Measurements from ENCODE around the gene UBE2H. TPM values are rescaled to one million over a fixed set of nuclear protein-coding genes. Genes with fewer than 3 reads are reported as not detected.
A peak's percentile ranks its signal among the peaks of the same experiment; 100 is the strongest.
"Not testable (repeated sequence)": the region's sequence is repeated elsewhere in the genome, so short reads cannot be mapped to it uniquely, and the experiment has no call there.

Gene UBE2H
- 79.9 TPM for total RNA-seq

DNA sequence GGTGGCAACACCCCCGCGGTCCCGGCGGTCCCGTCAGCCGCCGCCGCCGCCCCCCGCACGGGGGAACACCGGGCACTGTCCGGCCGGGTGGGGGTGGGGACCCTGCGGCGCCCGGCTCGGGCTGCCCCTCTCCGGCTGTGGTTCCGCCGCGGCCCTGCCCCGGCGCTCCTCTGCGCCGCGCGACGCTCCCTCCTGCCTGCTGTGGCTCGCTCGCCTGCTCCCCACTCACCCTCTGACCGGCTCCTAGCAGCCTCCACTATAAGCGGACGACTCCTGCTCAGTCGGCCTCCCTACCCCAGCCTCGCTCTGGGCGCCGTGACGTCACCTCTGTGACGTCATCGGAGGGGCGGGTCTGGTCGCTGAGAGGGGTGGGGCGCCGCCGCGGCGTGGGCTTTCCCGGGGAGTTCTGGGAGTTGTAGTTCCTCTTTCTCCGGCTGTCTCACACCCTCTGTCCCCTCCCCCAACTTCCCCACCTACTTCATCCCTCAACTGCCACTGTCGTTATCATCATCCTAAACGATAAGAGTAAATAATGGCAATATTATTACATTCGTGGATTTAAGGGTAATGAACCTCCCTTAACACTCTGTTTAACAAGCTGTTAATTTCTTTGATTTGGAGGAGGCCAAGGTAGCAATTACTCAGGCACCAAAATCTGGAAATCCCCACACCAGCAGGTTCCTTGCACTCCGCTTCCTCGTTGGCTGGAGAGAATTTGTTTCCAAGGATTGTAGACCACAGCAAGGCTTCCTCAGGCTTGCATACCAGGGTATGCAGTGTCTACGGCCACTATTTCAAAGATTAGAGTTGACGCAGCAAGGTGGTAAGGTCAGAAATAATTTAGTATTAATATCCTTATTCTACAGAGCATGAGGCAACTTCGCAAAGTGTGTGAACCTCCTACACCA is at the start of gene UBE2H:
Gene UBE2H, minus strand, starts transcription at position 308 of the 908 bp plus-strand sequence. CDS start 405 bp downstream, outside the sequence.
- peak; percentile 92 for DNase-seq (ENCODE audit: low spot score)

DNA sequence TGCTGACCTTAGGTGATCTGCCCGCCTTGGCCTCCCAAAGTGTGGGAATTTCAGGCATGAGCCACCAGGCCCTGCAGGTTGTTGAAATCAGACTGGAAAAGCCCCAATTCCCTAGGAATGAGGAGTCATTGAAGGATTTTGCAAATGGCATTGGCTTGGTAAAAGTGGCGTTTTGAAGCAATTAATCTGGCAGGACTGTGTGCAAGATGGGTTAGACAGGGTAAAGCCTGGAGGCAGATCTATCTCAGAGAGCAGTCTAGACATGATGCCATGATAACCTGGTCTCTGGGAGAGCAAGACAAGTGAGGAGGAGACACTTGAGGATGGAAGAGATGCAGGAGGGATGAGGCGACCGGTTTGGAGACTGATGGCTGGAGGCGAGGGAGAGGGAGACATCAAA is 45.7 kb upstream of the UBE2H start:
- no peak for DNase-seq (ENCODE audit: low spot score)

DNA sequence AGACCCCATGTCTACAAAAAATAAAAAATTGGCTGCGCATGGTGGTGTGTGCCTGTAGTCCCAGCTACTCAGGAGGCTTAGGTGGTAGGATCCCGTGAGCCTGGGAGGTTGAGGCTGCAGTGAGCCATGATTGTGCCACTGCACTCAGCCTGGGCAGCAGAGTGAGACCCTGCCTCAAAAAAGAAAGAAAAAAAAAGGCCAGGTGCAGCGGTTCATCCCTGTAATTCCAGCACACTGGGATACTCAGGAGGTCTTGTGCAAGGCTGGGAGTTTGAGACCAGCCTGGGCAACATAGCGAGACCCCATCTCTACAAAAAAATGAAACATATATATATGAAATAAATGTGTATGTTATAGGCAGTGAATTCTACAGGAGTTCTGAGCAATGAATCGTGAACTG is 44.5 kb upstream of the UBE2H start:
- DNase-seq (ENCODE audit: low spot score): no peak

DNA sequence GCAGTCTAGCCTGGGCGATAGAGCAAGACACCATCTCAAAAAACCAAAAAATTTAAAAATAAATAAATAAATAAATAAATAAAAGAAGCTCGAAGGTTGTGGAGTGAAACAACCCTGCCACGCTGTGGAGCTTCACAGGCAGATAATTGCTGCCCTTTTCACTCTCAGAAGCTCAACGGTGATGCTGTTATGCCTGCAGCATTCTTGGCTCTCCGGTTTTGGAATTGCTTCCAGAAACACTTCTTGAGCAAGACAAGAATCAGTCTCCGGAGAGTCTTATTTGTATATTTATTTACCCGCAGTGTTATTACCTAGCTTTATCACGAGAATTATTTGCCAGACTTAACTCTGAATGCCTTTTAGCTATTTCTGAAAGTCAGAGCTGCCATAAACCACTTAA is 40.5 kb upstream of the UBE2H start:
- no peak for DNase-seq (ENCODE audit: low spot score)

GRCh38 chr7:129990403-129991192 is 37.8 kb upstream of the UBE2H start:
- DNase-seq (ENCODE audit: low spot score): no peak

DNA sequence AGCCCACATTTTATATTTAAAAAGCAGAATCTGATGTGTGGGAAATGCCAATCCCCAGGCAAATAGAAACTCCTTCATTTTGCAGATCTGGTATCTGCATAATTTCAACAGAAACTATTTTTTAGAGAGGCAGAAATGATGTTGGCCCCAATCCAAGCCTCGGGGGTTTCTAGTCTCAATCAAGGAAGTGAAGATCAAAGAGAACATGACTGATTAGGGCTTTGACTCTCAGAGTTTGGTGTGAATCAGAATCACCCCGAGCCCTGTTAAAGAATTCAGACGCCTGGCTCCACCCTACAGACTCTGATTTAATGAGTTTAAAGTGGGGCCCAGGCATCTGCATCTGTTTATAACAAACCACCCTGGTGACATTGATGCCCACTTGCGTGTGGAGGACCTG is 36.7 kb upstream of the UBE2H start:
- DNase-seq (ENCODE audit: low spot score): no peak

GRCh38 chr7:129986600-129986999 is 33.8 kb upstream of the UBE2H start:
- no peak for DNase-seq (ENCODE audit: low spot score)

GRCh38 chr7:129980667-129981066 is 27.9 kb upstream of the UBE2H start:
- DNase-seq (ENCODE audit: low spot score): no peak

GRCh38 chr7:129975309-129975708 is 22.5 kb upstream of the UBE2H start:
- DNase-seq (ENCODE audit: low spot score): no peak

DNA sequence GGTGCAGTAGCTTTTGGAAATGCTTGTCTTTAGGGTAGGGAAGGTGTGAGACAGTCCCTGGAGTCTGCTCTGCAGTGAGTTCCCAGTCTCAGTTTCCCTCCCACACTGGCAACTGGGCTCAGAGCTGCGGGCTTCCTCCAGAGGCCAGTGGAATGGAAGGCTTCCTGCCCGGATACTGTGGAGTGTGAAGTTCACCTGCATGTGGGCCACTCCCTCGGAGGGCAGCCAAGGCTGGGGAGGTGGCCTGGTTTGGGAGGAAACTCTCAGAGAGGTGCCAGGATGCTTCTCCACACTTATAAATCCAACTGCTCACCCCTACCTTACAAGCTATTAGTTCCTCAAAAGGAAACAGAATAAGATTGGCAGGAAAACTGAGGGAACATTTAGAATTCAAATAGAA is 18.1 kb upstream of the UBE2H start:
- peak; percentile 39 for DNase-seq (ENCODE audit: low spot score)

DNA sequence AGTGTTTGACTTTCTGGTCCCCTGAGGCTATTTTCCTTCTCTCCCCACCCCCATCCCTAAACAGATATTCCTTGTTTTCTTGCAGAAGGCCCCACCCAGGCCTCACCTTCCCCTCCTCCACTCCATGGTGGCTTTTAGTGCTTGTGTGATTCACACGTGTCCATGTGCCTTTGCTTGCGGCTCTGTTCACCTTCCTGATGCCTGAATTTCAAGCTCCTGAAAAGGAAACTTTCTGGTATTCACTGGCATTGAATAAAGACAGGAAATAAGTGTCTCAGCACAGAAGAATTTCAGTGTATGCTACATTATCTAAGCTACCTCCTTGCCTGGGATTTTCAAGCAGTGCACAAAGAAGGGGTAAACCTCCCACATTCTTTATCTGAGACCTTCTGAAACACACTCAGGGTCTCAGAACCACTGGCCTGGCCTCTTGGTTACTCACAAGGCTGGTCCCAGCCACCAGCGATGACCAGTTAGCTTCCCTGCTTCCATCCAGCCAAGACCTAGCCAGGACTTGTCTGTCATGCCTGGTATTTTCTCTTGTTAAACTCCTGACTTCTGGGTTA is 17.2 kb upstream of the UBE2H start:
- peak; percentile 27 for DNase-seq (ENCODE audit: low spot score)

DNA sequence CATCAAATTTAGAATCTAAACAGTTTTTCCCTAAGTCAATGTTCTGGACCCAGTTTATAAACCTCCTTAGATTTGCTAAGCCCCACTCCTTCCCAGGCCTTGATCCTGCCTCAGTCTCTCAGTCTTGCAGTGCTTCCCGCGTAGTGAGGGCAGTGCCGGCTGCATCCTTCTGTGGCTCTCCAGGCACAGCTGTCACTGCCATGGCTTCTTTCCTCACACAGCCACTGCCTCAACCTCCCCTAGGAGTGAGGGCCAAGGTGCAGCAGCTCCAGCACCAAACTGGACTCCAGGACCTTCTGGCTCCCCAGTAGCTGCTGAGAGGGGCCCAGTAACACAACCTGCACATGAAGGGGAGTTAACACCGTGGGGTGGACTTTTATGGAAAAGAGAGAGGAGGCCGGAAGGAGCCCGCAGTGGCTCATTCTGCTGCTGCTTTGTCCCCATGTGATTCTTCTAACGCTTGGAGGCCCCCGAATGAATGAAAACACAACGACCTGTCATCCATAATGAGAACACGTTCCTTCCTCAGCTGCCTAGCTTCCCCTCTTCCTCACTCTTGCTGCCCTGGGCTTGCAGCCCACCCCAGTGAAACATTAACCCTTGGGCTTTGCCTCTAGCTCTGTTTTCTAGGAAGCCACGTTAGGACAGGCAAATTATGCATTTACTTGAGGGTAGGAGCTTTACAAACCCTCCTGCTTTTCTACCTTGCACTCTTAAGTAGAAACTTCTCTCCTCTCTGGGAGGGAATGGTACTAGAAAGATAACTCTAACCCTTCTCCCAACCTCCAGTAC is 16.0 kb upstream of the UBE2H start:
- DNase-seq (ENCODE audit: low spot score): no peak

GRCh38 chr7:129960204-129960475 is 7.4 kb upstream of the UBE2H start:
- not testable (repeated sequence) for DNase-seq (ENCODE audit: low spot score)

- no peak for DNase-seq (ENCODE audit: low spot score)
These were observed 6.9 kb upstream of the UBE2H start for GRCh38 chr7:129959471-129960203.

DNA sequence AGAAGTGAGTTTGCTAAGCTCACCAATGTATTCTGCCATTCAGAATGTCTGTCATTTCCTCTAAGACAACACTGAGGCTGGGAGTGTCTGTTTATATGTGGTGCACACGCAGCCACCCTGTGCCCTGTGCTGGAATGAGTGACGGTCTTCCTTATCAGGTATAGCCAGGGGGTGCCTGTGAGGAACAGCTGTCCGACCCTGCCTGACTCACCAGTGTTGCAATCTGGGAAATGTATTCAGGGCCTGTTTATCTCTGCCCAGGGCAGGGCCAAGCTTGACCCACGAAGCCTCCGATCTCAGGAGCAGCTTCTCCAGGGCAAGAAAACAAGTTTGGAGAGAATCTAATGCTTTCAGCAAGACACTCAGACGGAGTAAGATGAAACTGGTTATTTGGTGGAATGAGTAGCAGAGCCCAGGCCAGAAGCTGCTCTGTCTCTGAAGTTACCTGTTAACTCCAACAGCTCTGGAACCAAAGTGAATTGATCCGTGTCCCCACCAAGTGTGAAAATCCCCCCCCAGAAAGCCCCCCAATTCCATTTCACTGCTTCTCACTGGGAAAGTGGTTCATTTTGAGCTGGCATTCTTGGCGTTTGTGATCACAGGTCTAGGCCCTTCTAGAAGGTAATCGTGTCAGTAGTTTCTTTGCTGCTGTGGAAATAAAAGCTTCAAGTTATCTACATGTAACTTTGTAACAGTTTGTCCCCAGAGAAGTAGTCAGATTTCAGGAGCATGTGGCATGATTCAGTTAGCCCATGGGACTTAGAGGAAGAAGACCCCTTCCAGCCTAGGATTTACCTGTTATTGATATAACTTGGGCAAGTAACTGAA is 6.1 kb upstream of the UBE2H start:
- DNase-seq (ENCODE audit: low spot score): peak; percentile 50

DNA sequence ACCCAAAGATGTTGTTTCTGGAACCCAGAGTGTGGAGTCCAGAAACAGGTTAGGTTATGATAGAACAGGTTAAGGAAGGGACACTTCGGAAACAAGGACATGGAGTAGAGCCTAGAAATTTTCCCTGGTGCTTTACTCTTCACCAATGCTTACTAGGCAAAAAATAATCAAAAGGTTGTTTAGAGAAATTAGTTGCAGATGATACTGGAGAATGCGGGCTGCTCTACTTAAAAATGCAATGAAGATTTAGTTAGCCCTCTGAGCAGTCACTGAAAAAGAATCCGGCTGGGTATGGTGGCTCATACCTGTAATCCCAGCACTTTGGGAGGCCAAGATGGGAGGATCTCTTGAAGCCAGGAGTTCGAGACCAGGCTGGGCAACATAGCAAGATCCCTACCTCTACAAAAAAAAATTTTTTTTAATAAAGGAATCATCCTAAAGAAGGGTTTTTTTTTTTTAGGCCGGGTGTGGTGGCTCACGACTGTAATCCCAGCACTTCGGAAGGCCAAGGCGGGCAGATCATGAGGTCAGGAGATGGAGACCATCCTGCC is 3.3 kb upstream of the UBE2H start:
- DNase-seq (ENCODE audit: low spot score): no peak

GRCh38 chr7:129952086-129952652 is 591 bp downstream of the UBE2H start:
- peak; percentile 26 for DNase-seq (ENCODE audit: low spot score)

- no peak for DNase-seq (ENCODE audit: low spot score)
These were observed 1.3 kb downstream of the UBE2H start for GRCh38 chr7:129951226-129952085.

DNA sequence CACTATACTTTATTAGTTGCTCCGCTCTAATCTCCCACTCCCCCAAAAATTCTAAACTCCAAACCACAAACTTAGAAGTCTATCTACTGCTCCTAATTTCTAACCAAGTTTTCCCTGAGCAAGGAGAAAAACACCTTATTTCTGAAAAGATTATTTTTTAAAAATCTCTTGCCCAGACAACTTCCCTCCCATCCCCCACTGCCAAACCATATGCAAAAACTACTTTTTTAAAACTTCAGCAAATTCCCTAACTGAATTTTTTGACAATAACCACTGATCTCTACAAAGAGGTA is 1.9 kb downstream of the UBE2H start:
- no peak for DNase-seq (ENCODE audit: low spot score)
